Common myeloid progenitor, CD34-positive (primary cell): ENCODE data around the gene SPEG.

ENCODE experiments used
- CTCF ChIA-PET: fragments of 350-600 bp; sonication (Branson Sonifier 250); formaldehyde crosslinking; loops from one replicate; lab custom pipeline; 2021; ENCODE audit warnings: antibody characterized with exemption; lab: Charles Lee
- POLR2A ChIA-PET: fragments of 350-600 bp; sonication (Branson Sonifier 250); formaldehyde crosslinking; loops from one replicate; lab custom pipeline; 2021; ENCODE audit warnings: antibody characterized with exemption; lab: Charles Lee
- DNase-seq, 3 donors: peaks; one replicate each; pipeline versions ENCODE4 v3.0.0 to v3.0.0-alpha.2; 2013
- H3K27ac ChIP-seq, 2 experiments: 1 replicate in 1 of 2; 2 replicates in 1 of 2; pipeline ENCODE4 v1.7.0; 2013; ENCODE audit warnings: inconsistent platforms in 2 of 2, low read length in 2 of 2, mild to moderate bottlenecking in 2 of 2, low read depth in 1 of 2, moderate library complexity in 1 of 2; ENCODE audit not compliant: severe bottlenecking in 2 of 2, insufficient read depth in 1 of 2, poor library complexity in 1 of 2
- H3K27me3 ChIP-seq, 5 experiments: replicated peaks in 2 of 5; 1 replicate in 3 of 5; 2 replicates in 2 of 5; pipeline versions ENCODE4 v1.6.1 to v1.7.0; 2013; ENCODE audit warnings: low read length in 4 of 5, mild to moderate bottlenecking in 2 of 5, moderate library complexity in 2 of 5, inconsistent platforms in 1 of 5; ENCODE audit not compliant: insufficient read depth in 5 of 5, control insufficient read depth in 4 of 5
- H3K36me3 ChIP-seq, 4 experiments: 1 replicate in 2 of 4; 2 replicates in 2 of 4; pipeline versions ENCODE4 v1.6.1 to v1.7.0; 2013; ENCODE audit warnings: low read length in 3 of 4, control low read depth in 1 of 4, mild to moderate bottlenecking in 1 of 4; ENCODE audit not compliant: control insufficient read depth in 4 of 4, insufficient read depth in 4 of 4
- H3K4me1 ChIP-seq, 4 experiments: 1 replicate in 3 of 4; 2 replicates in 1 of 4; pipeline versions ENCODE4 v1.6.1 to v1.7.1; 2013; ENCODE audit warnings: low read length in 3 of 4, mild to moderate bottlenecking in 3 of 4, control low read depth in 1 of 4, inconsistent platforms in 1 of 4, moderate library complexity in 1 of 4; ENCODE audit not compliant: control insufficient read depth in 4 of 4, insufficient read depth in 4 of 4; ENCODE audit errors: control extremely low read depth in 1 of 4
- H3K4me3 ChIP-seq, 7 experiments: 1 replicate in 4 of 7; 2 replicates in 3 of 7; pipeline versions ENCODE4 v1.5.1 to v1.7.0; 2013; ENCODE audit warnings: mild to moderate bottlenecking in 7 of 7, low read length in 6 of 7, moderate library complexity in 6 of 7, inconsistent platforms in 2 of 7, low read depth in 2 of 7, control low read depth in 1 of 7; ENCODE audit not compliant: insufficient read depth in 4 of 7, control insufficient read depth in 1 of 7; ENCODE audit errors: extremely low read depth in 1 of 7
- H3K9me3 ChIP-seq, 5 experiments: 1 replicate in 4 of 5; 2 replicates in 1 of 5; pipeline versions ENCODE4 v1.6.1 to v1.7.1; 2013; ENCODE audit warnings: low read length in 4 of 5, mild to moderate bottlenecking in 2 of 5, inconsistent platforms in 1 of 5, low read depth in 1 of 5, moderate library complexity in 1 of 5; ENCODE audit not compliant: control insufficient read depth in 4 of 5, insufficient read depth in 2 of 5; ENCODE audit errors: control extremely low read depth in 1 of 5
- WGBS: methylation state at CpG from one replicate; pipeline ENCODE4 v1.1.5; 2013; ENCODE audit not compliant: insufficient coverage; 5-methylcytosine and 5-hydroxymethylcytosine counted together

The SPEG gene

GRCh38 chr2:219464286-219465032 lies 29.8 kb downstream of the SPEG start:
- H3K4me1 ChIP-seq = peaks cover 0 to 14% (median under 1%) of the 10 kb centered on the region in 4 experiments
- DNase-seq = no peak

GRCh38 chr2:219465659-219466561 lies 31.3 kb downstream of the SPEG start:
- Histone ChIP-seq H3K27ac (no peak overlapping the region), H3K4me1 (peaks cover 0 to 7% (median under 1%) of the 10 kb centered on the region in 4 experiments), H3K36me3 (no peaks in the 10 kb centered on the region), H3K9me3 (no peaks in the 10 kb centered on the region), H3K4me3 (no peak overlapping the region), H3K27me3 (no peaks in the 10 kb centered on the region)
- ChIA-PET CTCF (interaction anchor here (2.8 to 60.5 kb wide), 4 partner anchors 9 to 59 kb away, joined by 12 to 1724 read pairs (median 21); partner anchors contain the start of genes ASIC4, CHPF and TMEM198), POLR2A (no interaction called here)
- WGBS = 92% methylated on average over 36 of the region's 47 CpGs
- DNase-seq = no peak

More at GRCh38 chr2:219464286-219465032, 29.8 kb downstream of the SPEG start:
- Histone ChIP-seq H3K27me3 (no peaks in the 10 kb centered on the region), H3K4me3 (no peak overlapping the region), H3K36me3 (no peaks in the 10 kb centered on the region), H3K9me3 (no peaks in the 10 kb centered on the region), H3K27ac (no peak overlapping the region)
- ChIA-PET POLR2A (interaction anchor here (0.6 kb wide), 1 partner anchor 37 kb away, joined by 3 read pairs; no protein-coding TSS in a partner anchor), CTCF (interaction anchor here (1.0 to 60.5 kb wide), 8 partner anchors 9 to 60 kb away, joined by 3 to 1724 read pairs (median 6); partner anchors contain the start of genes ASIC4, CHPF and TMEM198)
- 98% methylated on average over 16 of the region's 21 CpGs for WGBS

- H3K36me3 ChIP-seq = no peaks in the 10 kb centered on the region
- no peaks in the 10 kb centered on the region for H3K4me1 ChIP-seq
- H3K27ac ChIP-seq = no peak overlapping the region
- 97% methylated on average over 23 of the region's 28 CpGs for WGBS
- ChIA-PET POLR2A (no interaction called here), CTCF (interaction anchor here (0.6 to 60.5 kb wide), 8 partner anchors 10 to 198 kb away, joined by 3 to 1724 read pairs (median 8); partner anchors contain the start of genes ASIC4, CHPF and TMEM198)
- H3K4me3 ChIP-seq = no peak overlapping the region
- no peaks in the 10 kb centered on the region for H3K27me3 ChIP-seq
- H3K9me3 ChIP-seq = no peaks in the 10 kb centered on the region
- DNase-seq = no peak
Observed at GRCh38 chr2:219466816-219467735, 32.4 kb downstream of the SPEG start.

GRCh38 chr2:219467736-219468075 lies 33.1 kb downstream of the SPEG start:
- ChIA-PET CTCF (interaction anchor here (0.7 to 60.5 kb wide), 7 partner anchors 9 to 198 kb away, joined by 3 to 1724 read pairs (median 12); partner anchors contain the start of genes ASIC4, CHPF and TMEM198), POLR2A (no interaction called here)
- Histone ChIP-seq H3K27ac (no peak overlapping the region), H3K9me3 (no peaks in the 10 kb centered on the region), H3K4me3 (no peak overlapping the region), H3K4me1 (no peaks in the 10 kb centered on the region), H3K36me3 (no peaks in the 10 kb centered on the region), H3K27me3 (no peaks in the 10 kb centered on the region)
- DNase-seq = no peak
- WGBS = 100% methylated on average over 2 of the region's 2 CpGs

- no peaks in the 10 kb centered on the region for H3K27me3 ChIP-seq
- no peak overlapping the region for H3K4me3 ChIP-seq
- POLR2A ChIA-PET = no interaction called here
- no peaks in the 10 kb centered on the region for H3K36me3 ChIP-seq
- CTCF ChIA-PET = interaction anchor here (1.4 to 60.5 kb wide), 6 partner anchors 8 to 56 kb away, joined by 4 to 1724 read pairs (median 14); partner anchors contain the start of genes ASIC4, CHPF and TMEM198
- H3K4me1 ChIP-seq = no peaks in the 10 kb centered on the region
- no peak overlapping the region for H3K27ac ChIP-seq
- no peak for DNase-seq
- no peaks in the 10 kb centered on the region for H3K9me3 ChIP-seq
- 96% methylated on average over 18 of the region's 23 CpGs for WGBS
Observed at GRCh38 chr2:219468410-219469185, 34.0 kb downstream of the SPEG start.
